SJCRH30 (cell line): Measurements from ENCODE around the gene CRACR2B. TPM values are rescaled to one million over a fixed set of nuclear protein-coding genes. Genes with fewer than 3 reads are reported as not detected.
A peak's percentile ranks its signal among the peaks of the same experiment; 100 is the strongest.

Source experiments
- DNase-seq, 2 experiments: peaks; one replicate each; pipeline ENCODE4 v3.0.0-alpha.2; 2015 to 2020
- H3K27ac ChIP-seq: fragments of 250-450 bp; sonication (Bioruptor Pico); 2 replicates; pipeline ENCODE4 v1.5.1; 2020; ENCODE audit warnings: mild to moderate bottlenecking, moderate library complexity
- H3K27me3 ChIP-seq: fragments of 250-450 bp; sonication (Bioruptor Pico); 2 replicates; pipeline ENCODE4 v1.5.1; 2020; ENCODE audit warnings: mild to moderate bottlenecking, moderate library complexity
- H3K36me3 ChIP-seq: fragments of 250-450 bp; sonication (Bioruptor Pico); 2 replicates; pipeline ENCODE4 v1.5.1; 2020; ENCODE audit warnings: mild to moderate bottlenecking, moderate library complexity
- H3K4me1 ChIP-seq: fragments of 250-450 bp; sonication (Bioruptor Pico); 2 replicates; pipeline ENCODE4 v1.5.1; 2020; ENCODE audit warnings: mild to moderate bottlenecking, moderate library complexity
- H3K4me3 ChIP-seq: fragments of 250-450 bp; sonication (Bioruptor Pico); 2 replicates; pipeline ENCODE4 v1.5.1; 2020; ENCODE audit warnings: mild to moderate bottlenecking, moderate library complexity
- H3K9me3 ChIP-seq: fragments of 250-450 bp; sonication (Bioruptor Pico); replicated peaks from 2 replicates; pipeline ENCODE4 v1.5.1; 2020; ENCODE audit warnings: mild to moderate bottlenecking, moderate library complexity
- total RNA-seq: library from RNA; depleted of rRNA; stranded (reverse); fragments of >200 nt; shearing (Covaris generic); gene quantifications from 2 replicates; pipeline ENCODE4 v1.2.3, GENCODE V29; 2014

Gene CRACR2B
- total RNA-seq, 1 experiment from 2014 or later, result 1.9 TPM

GRCh38 chr11:843086-843734 lies 15.5 kb downstream of the CRACR2B start:
- no peaks in the 10 kb centered on the region for H3K27me3 ChIP-seq
- peaks cover 28% of the 10 kb centered on the region for H3K36me3 ChIP-seq
- peaks cover 25% of the 10 kb centered on the region for H3K4me1 ChIP-seq
- H3K4me3 ChIP-seq, result peak overlapping the region; percentile 96
- H3K9me3 ChIP-seq, result no peaks in the 10 kb centered on the region
- peak in 1 of 2 experiments; percentile 47 for DNase-seq
- peak overlapping the region; percentile 99 for H3K27ac ChIP-seq

DNA sequence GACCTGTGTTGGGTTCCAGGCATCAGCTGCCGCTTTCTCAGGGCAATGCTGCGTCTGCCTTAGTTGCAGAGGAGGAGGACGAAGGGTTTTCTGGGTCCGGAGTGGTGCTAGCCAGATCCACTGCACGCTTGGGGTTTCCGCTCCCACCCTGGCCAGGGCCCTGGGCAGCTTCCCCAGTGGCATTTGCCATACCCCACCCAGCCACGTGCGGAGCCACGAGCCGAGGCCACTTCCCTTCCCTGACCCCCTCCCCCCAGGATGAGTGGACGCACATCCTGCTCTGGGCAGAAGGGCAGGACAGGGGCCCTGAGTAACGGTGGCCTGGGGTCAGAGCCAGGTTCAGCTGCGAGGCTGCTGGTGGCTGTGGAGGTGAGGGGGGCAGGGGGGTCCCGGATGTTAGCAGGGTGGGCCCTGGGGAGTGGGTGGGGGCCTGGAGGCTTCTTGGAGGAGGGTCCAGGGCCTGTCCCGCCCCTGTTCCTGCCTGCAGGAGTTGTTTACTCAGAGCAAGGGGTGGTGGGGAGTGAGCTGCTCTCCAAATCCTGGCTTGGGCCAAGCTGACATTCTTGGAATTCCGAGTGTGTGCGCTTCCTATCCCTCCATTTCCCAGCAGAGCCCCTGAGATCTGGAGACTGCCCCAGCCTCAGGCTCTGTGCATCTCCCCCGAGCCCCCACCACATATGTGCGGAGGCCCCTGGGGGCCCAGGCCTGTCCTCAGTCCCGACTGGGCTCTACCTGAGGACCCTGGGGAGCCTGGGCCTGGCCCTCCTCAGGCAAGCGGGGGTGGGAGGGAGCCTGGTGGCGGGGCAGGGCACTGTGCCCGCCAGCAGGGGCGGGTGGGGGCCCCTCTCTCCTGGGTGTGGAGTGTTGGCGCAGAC lies 16.3 kb downstream of the CRACR2B start:
- Histone ChIP-seq H3K27ac (peak overlapping the region; percentile 99), H3K36me3 (peaks cover 25% of the 10 kb centered on the region), H3K4me1 (peaks cover 25% of the 10 kb centered on the region), H3K9me3 (no peaks in the 10 kb centered on the region), H3K4me3 (peak overlapping the region; percentile 96), H3K27me3 (no peaks in the 10 kb centered on the region)
- DNase-seq, result peak; percentile 89 to 92

DNA sequence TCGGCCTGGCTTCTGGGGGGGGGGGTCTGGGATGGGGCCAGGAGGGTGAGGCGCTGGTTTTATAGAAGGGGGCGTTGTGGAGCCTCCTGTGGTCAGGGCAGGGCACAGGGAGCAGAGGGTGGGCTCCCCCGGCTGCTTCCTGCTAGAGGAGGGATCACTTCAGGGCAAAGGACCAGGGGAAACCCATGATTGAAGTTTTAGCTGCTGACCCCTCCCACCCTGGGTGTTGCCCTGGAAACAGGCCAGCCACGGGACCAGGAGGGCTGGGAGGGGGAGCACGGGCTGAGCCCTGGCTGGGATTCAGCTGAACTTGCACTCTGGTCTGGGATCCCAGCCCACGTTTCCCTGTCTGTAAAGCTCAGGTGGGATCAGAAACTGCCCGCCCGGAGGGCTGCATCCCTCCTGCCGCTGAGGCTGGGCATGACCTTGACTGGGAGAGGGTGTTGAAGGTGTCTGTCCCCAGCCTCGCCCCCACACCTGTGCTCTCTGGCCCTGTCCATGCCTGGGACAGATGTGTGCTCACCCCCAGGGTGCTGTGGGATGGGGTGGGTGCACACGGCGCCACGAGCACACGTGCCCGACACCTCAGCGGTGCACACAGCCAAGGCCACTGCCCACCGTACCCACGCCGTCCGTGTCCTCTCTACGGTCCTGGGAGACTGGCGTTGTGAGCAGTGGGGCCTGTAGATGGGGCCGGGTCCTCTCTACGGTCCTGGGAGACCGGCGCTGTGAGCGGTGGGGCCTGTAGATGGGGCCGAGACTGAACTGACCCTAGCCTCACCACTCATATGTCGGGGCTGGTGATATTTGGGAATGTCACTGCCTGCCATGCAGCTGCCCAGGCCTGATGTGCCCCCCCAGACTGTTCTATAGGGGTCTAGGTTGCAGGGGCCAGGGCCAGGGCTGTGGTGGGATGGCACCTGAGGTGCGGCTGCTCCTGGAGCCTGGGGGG lies 17.2 kb downstream of the CRACR2B start:
- H3K4me3 ChIP-seq, result peak overlapping the region; percentile 96
- H3K4me1 ChIP-seq, result peaks cover 25% of the 10 kb centered on the region
- H3K27me3 ChIP-seq, result no peaks in the 10 kb centered on the region
- peaks cover 16% of the 10 kb centered on the region for H3K36me3 ChIP-seq
- H3K9me3 ChIP-seq, result no peaks in the 10 kb centered on the region
- DNase-seq, result peak; percentile 84 to 91
- peak overlapping the region; percentile 99 for H3K27ac ChIP-seq

DNA sequence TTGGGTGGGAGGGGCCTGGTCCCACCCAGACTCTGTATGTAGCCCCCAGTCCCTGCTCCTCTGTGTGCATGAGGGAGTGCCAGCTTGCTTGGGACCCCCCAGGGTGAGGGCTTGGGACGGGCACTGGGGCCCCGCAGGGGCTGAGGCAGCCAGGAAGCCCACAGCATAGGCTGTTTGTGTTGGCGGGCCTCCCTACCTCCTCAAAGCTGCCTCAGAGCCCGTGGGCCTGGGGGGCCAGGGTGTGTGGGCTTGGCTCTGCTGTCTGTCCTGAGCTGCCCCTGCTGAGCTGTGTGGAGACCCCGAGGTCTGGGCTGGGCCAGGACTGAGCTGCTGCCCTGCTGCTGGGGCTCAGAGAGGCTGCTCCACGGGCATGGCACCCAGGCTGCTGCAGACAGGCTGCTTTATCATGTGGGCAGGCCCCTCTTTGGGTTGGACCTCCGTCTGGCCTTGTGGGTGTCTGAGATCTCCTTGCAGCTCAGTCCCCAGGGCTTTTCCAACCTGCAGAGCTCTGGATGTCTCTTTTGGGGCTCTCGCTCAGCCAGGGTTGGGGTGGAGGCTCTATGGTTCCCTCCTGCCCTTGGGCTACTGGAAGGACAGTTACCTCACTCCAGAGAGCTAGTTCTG lies 18.3 kb downstream of the CRACR2B start:
- no peaks in the 10 kb centered on the region for H3K27me3 ChIP-seq
- H3K36me3 ChIP-seq, result peaks cover 6% of the 10 kb centered on the region
- H3K27ac ChIP-seq, result no peak overlapping the region; the same call in 1 of the 2 replicates
- no peak overlapping the region for H3K4me3 ChIP-seq
- DNase-seq, result peak in 1 of 2 experiments; percentile 48
- no peaks in the 10 kb centered on the region for H3K9me3 ChIP-seq
- peaks cover 24% of the 10 kb centered on the region for H3K4me1 ChIP-seq

DNA sequence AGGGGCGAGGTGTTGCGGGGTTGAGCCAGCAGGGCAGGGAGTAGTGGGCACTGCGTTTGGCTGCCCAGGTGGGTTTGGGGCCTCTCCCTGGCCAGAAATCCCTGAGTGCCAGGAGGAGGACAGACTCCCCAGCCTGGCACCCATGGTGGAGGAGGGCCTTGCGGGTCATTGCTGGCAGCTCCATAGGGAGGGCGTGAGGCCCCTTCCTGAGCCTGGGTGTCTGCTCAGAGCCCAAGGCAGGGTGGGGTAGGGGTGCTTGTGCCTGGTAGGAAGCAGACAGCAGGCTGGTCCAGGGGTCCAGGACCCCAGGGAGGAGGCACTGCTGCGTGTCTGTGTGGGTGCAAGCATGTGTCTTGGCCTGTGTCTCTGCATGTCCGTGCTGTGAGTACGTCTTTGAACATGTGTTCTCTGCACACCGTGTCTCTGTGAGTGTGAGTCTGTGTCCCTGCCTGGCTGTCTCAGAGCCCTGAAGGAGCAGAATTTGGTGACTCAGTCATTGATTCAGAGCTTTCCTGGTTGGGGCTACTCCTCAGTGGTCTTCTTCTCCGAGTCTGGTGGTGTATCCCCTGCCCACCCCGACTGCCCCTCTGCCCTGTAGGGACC lies 18.9 kb downstream of the CRACR2B start:
- peaks cover 20% of the 10 kb centered on the region for H3K4me1 ChIP-seq
- no peak overlapping the region for H3K4me3 ChIP-seq
- no peak overlapping the region for H3K27ac ChIP-seq
- H3K9me3 ChIP-seq, result no peaks in the 10 kb centered on the region
- no peak for DNase-seq
- H3K27me3 ChIP-seq, result no peaks in the 10 kb centered on the region
- peaks cover 4% of the 10 kb centered on the region; the same call in 1 of the 2 replicates for H3K36me3 ChIP-seq

- peaks cover 4% of the 10 kb centered on the region; the same call in 1 of the 2 replicates for H3K36me3 ChIP-seq
- H3K4me3 ChIP-seq, result no peak overlapping the region
- no peaks in the 10 kb centered on the region for H3K9me3 ChIP-seq
- DNase-seq, result no peak
- H3K27ac ChIP-seq, result no peak overlapping the region
- H3K27me3 ChIP-seq, result no peaks in the 10 kb centered on the region
- H3K4me1 ChIP-seq, result peaks cover 20% of the 10 kb centered on the region
Observed at GRCh38 chr11:847876-848275, 20.2 kb downstream of the CRACR2B start.

- H3K9me3 ChIP-seq, result no peaks in the 10 kb centered on the region
- H3K36me3 ChIP-seq, result peaks cover 4% of the 10 kb centered on the region; the same call in 1 of the 2 replicates
- no peak overlapping the region for H3K4me3 ChIP-seq
- H3K27me3 ChIP-seq, result no peaks in the 10 kb centered on the region
- no peak overlapping the region for H3K27ac ChIP-seq
- DNase-seq, result peak in 1 of 2 experiments; percentile 49
- H3K4me1 ChIP-seq, result peaks cover 20% of the 10 kb centered on the region
Observed at GRCh38 chr11:848380-848931, 20.7 kb downstream of the CRACR2B start.

GRCh38 chr11:849104-849824 lies 21.5 kb downstream of the CRACR2B start:
- Histone ChIP-seq H3K4me1 (peaks cover 16% of the 10 kb centered on the region), H3K27ac (no peak overlapping the region), H3K36me3 (peaks cover 4% of the 10 kb centered on the region; the same call in 1 of the 2 replicates), H3K27me3 (no peaks in the 10 kb centered on the region), H3K9me3 (no peaks in the 10 kb centered on the region), H3K4me3 (no peak overlapping the region)
- DNase-seq, result no peak

GRCh38 chr11:849951-850774 lies 22.4 kb downstream of the CRACR2B start:
- Histone ChIP-seq H3K4me3 (no peak overlapping the region), H3K27me3 (no peaks in the 10 kb centered on the region), H3K27ac (no peak overlapping the region), H3K36me3 (peaks cover 4% of the 10 kb centered on the region; the same call in 1 of the 2 replicates), H3K9me3 (no peaks in the 10 kb centered on the region), H3K4me1 (peaks cover 11% of the 10 kb centered on the region)
- DNase-seq, result no peak

- peaks cover 4% of the 10 kb centered on the region; the same call in 1 of the 2 replicates for H3K36me3 ChIP-seq
- H3K4me3 ChIP-seq, result no peak overlapping the region
- DNase-seq, result no peak
- H3K9me3 ChIP-seq, result no peaks in the 10 kb centered on the region
- H3K4me1 ChIP-seq, result peaks cover 4% of the 10 kb centered on the region; the same call in 1 of the 2 replicates
- no peak overlapping the region for H3K27ac ChIP-seq
- no peaks in the 10 kb centered on the region for H3K27me3 ChIP-seq
Observed at GRCh38 chr11:850775-851763, 23.4 kb downstream of the CRACR2B start.

DNA sequence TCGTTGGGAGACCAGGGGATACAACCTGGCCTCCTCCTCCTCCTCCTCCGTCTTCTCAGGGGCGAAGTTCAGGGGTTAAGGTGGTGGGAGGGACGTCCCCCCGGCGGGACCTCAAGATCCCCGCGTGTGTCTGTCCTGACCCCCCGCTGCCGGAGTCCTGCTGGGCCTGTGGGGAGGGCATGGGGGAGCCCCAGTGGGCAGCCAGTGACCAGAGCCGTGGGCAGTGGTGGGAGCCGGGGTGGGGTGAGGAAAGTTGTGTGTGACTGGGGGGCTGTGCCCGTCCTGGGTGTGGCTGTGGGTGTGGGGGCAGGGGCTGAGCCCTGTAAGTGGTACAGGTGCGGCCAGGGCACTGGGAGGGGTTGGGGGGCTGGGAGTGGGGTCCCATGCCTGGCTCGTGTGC lies 25.0 kb downstream of the CRACR2B start:
- Histone ChIP-seq H3K4me3 (no peak overlapping the region), H3K9me3 (no peaks in the 10 kb centered on the region), H3K36me3 (peaks cover 4% of the 10 kb centered on the region; the same call in 1 of the 2 replicates), H3K27ac (no peak overlapping the region), H3K27me3 (no peaks in the 10 kb centered on the region), H3K4me1 (peaks cover 7% of the 10 kb centered on the region; the same call in 1 of the 2 replicates)
- DNase-seq, result no peak
